K562 (cell line): ENCODE results near the gene PRR30. TPM values are rescaled to one million over a fixed set of nuclear protein-coding genes. Genes with fewer than 3 reads are reported as not detected.
A peak's percentile ranks its signal among the peaks of the same experiment; 100 is the strongest.

ENCODE experiments used
- ATAC-seq: fragments of 200-7000 bp; cut with Tn5 transposase; 3 replicates; pipeline ENCODE4 v1.9.1; 2020; ENCODE audit warnings: moderate library complexity
- BruUV-seq: library from RNA; stranded (reverse); fragments of 400-500 nt; replicated peaks from 2 replicates; lab custom pipeline; 2021; lab: Mats Ljungman, UMichigan
- CTCF ChIA-PET: fragments of 300-600 bp; formaldehyde crosslinking; extraction: SDS; loops from one replicate; lab custom pipeline; 2021; ENCODE audit warnings: low intra/inter-chr PET ratio; lab: Yijun Ruan, JAX
- POLR2A ChIA-PET: fragments of 300-600, 350-650 bp; sonication (Branson Sonifier 250); formaldehyde crosslinking; extraction: SDS; loops from one replicate; lab custom pipeline; 2021; ENCODE audit warnings: antibody characterized with exemption, inconsistent platforms; lab: Yijun Ruan, JAX
- DNase-seq, 4 experiments: peaks; one replicate each; pipeline versions ENCODE4 v3.0.0 to v3.0.0-alpha.2; 2011 to 2018; ENCODE audit warnings: low spot score in 3 of 4, mixed read lengths in 3 of 4; ENCODE audit errors: extremely low read depth in 1 of 4
- FAIRE-seq: peaks from 2 replicates; lab custom pipeline; 2011; peaks lifted over from hg19 to GRCh38; lab: Jason Lieb, UNC
- H2AFZ ChIP-seq: 2 replicates; pipeline ENCODE4 v1.6.0; 2011; ENCODE audit warnings: low read depth, low read length, control low read depth, inconsistent platforms
- H3K27ac ChIP-seq: fragments of 200-600 bp; 3 replicates; pipeline ENCODE4 v1.8.0; 2011; ENCODE audit warnings: low read depth, mild to moderate bottlenecking, control low read depth, inconsistent platforms, low read length, moderate library complexity, mixed read lengths; ENCODE audit errors: extremely low read depth
- H3K27me3 ChIP-seq, 2 experiments: fragments of 300-600 bp in 1 of 2; 2 replicates in 1 of 2; 3 replicates in 1 of 2; pipeline versions ENCODE4 v1.6.0 to v1.8.0; 2011; ENCODE audit warnings: inconsistent platforms in 2 of 2, low read length in 2 of 2, mild to moderate bottlenecking in 1 of 2, mixed read lengths in 1 of 2, moderate library complexity in 1 of 2; ENCODE audit not compliant: control insufficient read depth in 2 of 2, insufficient read depth in 2 of 2
- H3K36me3 ChIP-seq: fragments of 300-600 bp; 3 replicates; pipeline ENCODE4 v1.8.0; 2011; ENCODE audit warnings: mild to moderate bottlenecking, low read length, inconsistent platforms; ENCODE audit not compliant: control insufficient read depth, insufficient read depth
- H3K4me1 ChIP-seq, 2 experiments: fragments of 200-600 bp in 1 of 2; replicated peaks in 1 of 2; 2 replicates in 1 of 2; 3 replicates in 1 of 2; pipeline versions ENCODE4 v1.5.1 to v1.8.0; 2011; ENCODE audit warnings: inconsistent platforms in 2 of 2, low read length in 2 of 2, mild to moderate bottlenecking in 1 of 2, mixed read lengths in 1 of 2, moderate library complexity in 1 of 2; ENCODE audit not compliant: control insufficient read depth in 2 of 2, insufficient read depth in 2 of 2
- H3K4me2 ChIP-seq: 2 replicates; pipeline ENCODE4 v1.6.1; 2011; ENCODE audit warnings: low read length, control low read depth, inconsistent platforms, mixed read lengths; ENCODE audit not compliant: insufficient read depth
- H3K4me3 ChIP-seq: fragments of 200-600 bp; sonication (generic), shearing (Covaris generic); 2 replicates; pipeline ENCODE4 v1.5.1; 2016; ENCODE audit warnings: control low read depth, inconsistent platforms
- H3K79me2 ChIP-seq: fragments of 200-600 bp; 3 replicates; pipeline ENCODE4 v1.8.0; 2011; ENCODE audit warnings: low read length, inconsistent platforms; ENCODE audit not compliant: control insufficient read depth, insufficient read depth
- H3K9ac ChIP-seq, 2 experiments: 2 replicates each; pipeline versions ENCODE4 v1.6.0 to v1.6.1; 2011; ENCODE audit warnings: low read depth in 2 of 2, low read length in 2 of 2, control low read depth in 1 of 2, inconsistent platforms in 1 of 2, mild to moderate bottlenecking in 1 of 2, mixed read lengths in 1 of 2; ENCODE audit not compliant: insufficient read depth in 1 of 2
- H3K9me1 ChIP-seq: one replicate; pipeline ENCODE4 v1.6.0; 2011; ENCODE audit warnings: inconsistent platforms, mild to moderate bottlenecking, low read length, moderate library complexity; ENCODE audit not compliant: control insufficient read depth, insufficient read depth
- H3K9me3 ChIP-seq: replicated peaks from 2 replicates; pipeline ENCODE4 v1.5.1; 2011; ENCODE audit warnings: low read depth, low read length, inconsistent platforms; ENCODE audit not compliant: control insufficient read depth, insufficient read depth
- H4K20me1 ChIP-seq: replicated peaks from 2 replicates; pipeline ENCODE4 v1.6.1; 2011; ENCODE audit warnings: low read length, inconsistent platforms, mixed read lengths; ENCODE audit not compliant: control insufficient read depth, insufficient read depth
- RERE ChIP-seq: sonication (generic); formaldehyde crosslinking; IDR thresholded peaks from 2 replicates; pipeline ENCODE4 v1.8.0; 2023; ENCODE audit warnings: missing genetic modification reagents, mild to moderate bottlenecking, borderline replicate concordance
- SREBF1 ChIP-seq: fragments of 150-350 bp; IDR thresholded peaks from 2 replicates; pipeline ENCODE4 v1.6.1; 2014; ENCODE audit warnings: antibody characterized with exemption, low read depth, low read length, borderline replicate concordance
- STAG1 ChIP-seq: sonication (generic); formaldehyde crosslinking; IDR thresholded peaks from 2 replicates; pipeline ENCODE4 v1.5.0; 2020; ENCODE audit warnings: missing genetic modification reagents, borderline replicate concordance
- ZBTB7A ChIP-seq: IDR thresholded peaks from 2 replicates; pipeline ENCODE4 v1.6.1; 2011; ENCODE audit warnings: low read depth, mild to moderate bottlenecking, low read length, moderate library complexity, borderline replicate concordance; ENCODE audit not compliant: control insufficient read depth
- ZNF407 ChIP-seq: fragments of 450-650 bp; IDR thresholded peaks from 2 replicates; pipeline ENCODE4 v1.6.1; 2016; ENCODE audit warnings: low read depth
- WGBS: fragments of 100-300 bp; shearing (Covaris generic); methylation state at CpG from one replicate; pipeline ENCODE4 v1.1.6; 2016; ENCODE audit warnings: low coverage, mixed read lengths; ENCODE audit not compliant: insufficient coverage; ENCODE audit errors: missing lambda C conversion rate; 5-methylcytosine and 5-hydroxymethylcytosine counted together
- in situ Hi-C: fragments of 300-500 bp; cut with MboI; formaldehyde crosslinking; loops from 4 replicates; pipeline ENCODE4 v1.15.0; 2018; ENCODE audit warnings: inconsistent platforms, mixed read lengths
- intact Hi-C: fragments of 100-400 bp; cut with micrococcal nuclease; formaldehyde crosslinking; loops from 2 replicates; pipeline ENCODE4 v1.14.2; 2022
- polyA plus RNA-seq, 8 experiments: library from polyadenylated mRNA; depleted of rRNA in 4 of 8; stranded (reverse) in 5 of 8; unstranded in 3 of 8; fragments of >200 nt; fragmentation: Nextera tagmentation in 2 of 8; fragmentation: Illumina TruSeq in 1 of 8; extraction: Ambion mirVana in 2 of 8; extraction: Trizol in 1 of 8; gene quantifications; 2 replicates each; pipeline versions ENCODE4 v1.2.1 to v1.2.3, GENCODE V29; 2011 to 2014; ENCODE audit warnings: inconsistent platforms in 1 of 8, missing spikeins in 1 of 8
- total RNA-seq, 7 experiments: library from RNA; depleted of rRNA in 6 of 7; stranded (reverse); fragments of >200 nt in 6 of 7; fragmentation: Illumina TruSeq in 2 of 7; extraction: Trizol in 2 of 7; gene quantifications; 2 replicates each; pipeline versions ENCODE4 v1.2.1 to v1.2.3, GENCODE V29; 2011 to 2021; ENCODE audit warnings: low replicate concordance in 1 of 7

The PRR30 gene
- total and polyA plus RNA-seq, 9 of the 15 experiments (the other 6 are each of a cell fraction or from before 2014, with no cell fraction given) = not detected

GRCh38 chr2:27162151-27163121 lies 23.2 kb upstream of the PRR30 start:
- in situ Hi-C loops = no loop called here
- H3K79me2 ChIP-seq = no peaks in the 10 kb centered on the region
- H3K4me1 ChIP-seq = peaks cover 0 to 13% of the 10 kb centered on the region in 2 experiments; a peak in 3 of 5 replicates
- intact Hi-C loops = no loop called here
- ChIA-PET POLR2A (interaction anchor here (1.8 kb wide), 1 partner anchor 10 kb away, joined by 6 read pairs; no protein-coding TSS in a partner anchor), CTCF (no interaction called here)
- no peak overlapping the region for H3K27ac ChIP-seq
- H2AFZ ChIP-seq = peak overlapping the region; percentile 86
- no peaks in the 10 kb centered on the region for H3K9me3 ChIP-seq
- DNase-seq = peak in 3 of 4 experiments; percentile 33 to 47 (median 47)
- peak; percentile 37 for FAIRE-seq
- peak overlapping the region; percentile 55 for H3K4me2 ChIP-seq
- 29% methylated on average over 15 of the region's 15 CpGs for WGBS
- H3K9me1 ChIP-seq = no peaks in the 10 kb centered on the region
- peak overlapping the region; percentile 13 to 31; a peak in 3 of 4 replicates for H3K9ac ChIP-seq
- BruUV-seq = no TSS peak
- peak; percentile 52; the same call in 2 of the 3 replicates for ATAC-seq
- H3K36me3 ChIP-seq = no peaks in the 10 kb centered on the region
- no peaks in the 10 kb centered on the region for H4K20me1 ChIP-seq
- 0 out of 2 replicates have a peak overlapping the region, but pooled peaks have one; percentile 5 for H3K4me3 ChIP-seq
- H3K27me3 ChIP-seq = no peaks in the 10 kb centered on the region
- TF ChIP-seq RERE (CRISPR knock-in tag) = no peak
- TF ChIP-seq SREBF1 = no peak
- TF ChIP-seq STAG1 (CRISPR knock-in tag) = no peak
- TF ChIP-seq ZNF407 = no peak
- no peak for TF ChIP-seq ZBTB7A
